ENCODE measurements around the gene THSD4. TPM values are rescaled to one million over a fixed set of nuclear protein-coding genes. Genes with fewer than 3 reads are reported as not detected.
"Not testable (repeated sequence)": the region's sequence is repeated elsewhere in the genome, so short reads cannot be mapped to it uniquely, and the experiment has no call there.

Gene THSD4
- total RNA-seq, 1 donor from 2014 or later: 151 TPM

- Histone ChIP-seq H3K4me3 (peak overlapping the region in 1 of 2 donors; percentile 52), H3K4me1 (peaks cover 0 to 9% of the 10 kb centered on the region in 2 donors), H3K27me3 (no peaks in the 10 kb centered on the region), H3K36me3 (no peaks in the 10 kb centered on the region), H3K9me3 (no peaks in the 10 kb centered on the region), H3K27ac (peak overlapping the region; percentile 35 to 60)
- intact Hi-C loops (cut with DNase I): loop anchor here (10.0 kb wide), 1 partner anchor 63 kb away; no protein-coding TSS in a partner anchor
- no peak for DNase-seq (ENCODE audit: low spot score in 2 of 2)
- TF ChIP-seq CTCF (IDR thresholded peaks at IDR 0.05): no peak
These were observed 96.9 kb downstream of the THSD4 start for GRCh38 chr15:71212146-71212545.

- peaks cover 0 to 20% of the 10 kb centered on the region in 2 donors for H3K4me1 ChIP-seq
- intact Hi-C loops (cut with DNase I): loop anchor here (10.0 kb wide), 1 partner anchor 61 kb away; no protein-coding TSS in a partner anchor
- DNase-seq (ENCODE audit: low spot score in 2 of 2); H3K27ac ChIP-seq; H3K36me3 ChIP-seq; H3K4me3 ChIP-seq; H3K9me3 ChIP-seq; H3K27me3 ChIP-seq: not testable (repeated sequence)
These were observed 98.7 kb downstream of the THSD4 start for GRCh38 chr15:71213943-71214342.

- peak overlapping the region in 1 of 2 donors; percentile 16 for H3K27ac ChIP-seq
- intact Hi-C loops (cut with DNase I): loop anchor here (10.0 kb wide), 1 partner anchor 59 kb away; no protein-coding TSS in a partner anchor
- H3K9me3 ChIP-seq: no peaks in the 10 kb centered on the region
- no peaks in the 10 kb centered on the region for H3K36me3 ChIP-seq
- TF ChIP-seq CTCF (IDR thresholded peaks at IDR 0.05): no peak
- DNase-seq (ENCODE audit: low spot score in 2 of 2): no peak
- H3K27me3 ChIP-seq: no peaks in the 10 kb centered on the region
- H3K4me3 ChIP-seq: no peak overlapping the region
- H3K4me1 ChIP-seq: peaks cover 0 to 26% of the 10 kb centered on the region in 2 donors
These were observed 100.0 kb downstream of the THSD4 start for GRCh38 chr15:71215126-71215894.

GRCh38 chr15:71218272-71218805, 103.1 kb downstream of the THSD4 start:
- Histone ChIP-seq H3K36me3 (no peaks in the 10 kb centered on the region), H3K27ac (peak overlapping the region; percentile 40 to 66), H3K4me3 (no peak overlapping the region), H3K9me3 (no peaks in the 10 kb centered on the region), H3K27me3 (no peaks in the 10 kb centered on the region), H3K4me1 (peaks cover 0 to 19% of the 10 kb centered on the region in 2 donors)
- no peak for TF ChIP-seq CTCF (IDR thresholded peaks at IDR 0.05)
- intact Hi-C loops (cut with DNase I): loop anchor here (10.0 kb wide), 1 partner anchor 56 kb away; no protein-coding TSS in a partner anchor
- DNase-seq (ENCODE audit: low spot score in 2 of 2): no peak

GRCh38 chr15:71219101-71219500, 103.8 kb downstream of the THSD4 start:
- H3K4me3 ChIP-seq: no peak overlapping the region
- no peaks in the 10 kb centered on the region for H3K27me3 ChIP-seq
- H3K9me3 ChIP-seq: no peaks in the 10 kb centered on the region
- no peaks in the 10 kb centered on the region for H3K36me3 ChIP-seq
- peak overlapping the region; percentile 40 to 66 for H3K27ac ChIP-seq
- no peak for TF ChIP-seq CTCF (IDR thresholded peaks at IDR 0.05)
- intact Hi-C loops (cut with DNase I): loop anchor here (10.0 kb wide), 1 partner anchor 56 kb away; no protein-coding TSS in a partner anchor
- H3K4me1 ChIP-seq: peaks cover 0 to 19% of the 10 kb centered on the region in 2 donors
- DNase-seq (ENCODE audit: low spot score in 2 of 2): no peak

GRCh38 chr15:71219645-71220044, 104.4 kb downstream of the THSD4 start:
- no peaks in the 10 kb centered on the region for H3K9me3 ChIP-seq
- no peak for DNase-seq (ENCODE audit: low spot score in 2 of 2)
- TF ChIP-seq CTCF (IDR thresholded peaks at IDR 0.05): no peak
- peaks cover 0 to 19% of the 10 kb centered on the region in 2 donors for H3K4me1 ChIP-seq
- peak overlapping the region; percentile 40 to 66 for H3K27ac ChIP-seq
- H3K4me3 ChIP-seq: no peak overlapping the region
- intact Hi-C loops (cut with DNase I): loop anchor here (10.0 kb wide), 1 partner anchor 55 kb away; no protein-coding TSS in a partner anchor
- no peaks in the 10 kb centered on the region for H3K27me3 ChIP-seq
- H3K36me3 ChIP-seq: no peaks in the 10 kb centered on the region

All from ascending aorta (tissue), 2 donors.